Endothelial cell (in vitro differentiated cells): Measurements from ENCODE around the gene MYZAP. TPM values are rescaled to one million over a fixed set of nuclear protein-coding genes. Genes with fewer than 3 reads are reported as not detected.

Source experiments
- DNase-seq: peaks from one replicate; pipeline ENCODE4 v3.0.0; 2021; ENCODE audit warnings: low spot score
- H3K27ac Mint-ChIP-seq: one replicate; pipeline ENCODE4 v1.8.0; 2021; ENCODE audit warnings: mixed read lengths, inconsistent platforms; ENCODE audit not compliant: unreplicated experiment
- H3K27me3 Mint-ChIP-seq: one replicate; pipeline ENCODE4 v1.8.0; 2021; ENCODE audit warnings: mild to moderate bottlenecking, moderate library complexity, mixed read lengths, inconsistent platforms; ENCODE audit not compliant: unreplicated experiment
- H3K36me3 Mint-ChIP-seq: one replicate; pipeline ENCODE4 v1.8.0; 2021; ENCODE audit warnings: mild to moderate bottlenecking, low read depth, mixed read lengths, inconsistent platforms; ENCODE audit not compliant: unreplicated experiment
- H3K4me1 Mint-ChIP-seq: one replicate; pipeline ENCODE4 v1.8.0; 2021; ENCODE audit warnings: mild to moderate bottlenecking, mixed read lengths, inconsistent platforms; ENCODE audit not compliant: unreplicated experiment
- H3K4me3 Mint-ChIP-seq: one replicate; pipeline ENCODE4 v1.8.0; 2021; ENCODE audit warnings: mild to moderate bottlenecking, mixed read lengths, inconsistent platforms; ENCODE audit not compliant: unreplicated experiment
- H3K9me3 Mint-ChIP-seq: one replicate; pipeline ENCODE4 v1.8.0; 2021; ENCODE audit warnings: mixed read lengths, inconsistent platforms; ENCODE audit not compliant: unreplicated experiment
- total RNA-seq: library from RNA; stranded (reverse); fragmentation: NEBNext Ultra II Directional; extraction: Animal tissue kit (Norgen Biotek cat#: 25700); gene quantifications from one replicate; pipeline ENCODE4 v1.2.1, GENCODE V29; 2021; ENCODE audit not compliant: unreplicated experiment
- TF ChIP-seq, protein P1 (sequence below): fragments of 200-600 bp; sonication (generic); IDR thresholded peaks from one replicate; pipeline ENCODE4 v1.5.0; 2021; ENCODE audit warnings: antibody characterized with exemption; ENCODE audit not compliant: unreplicated experiment

The MYZAP gene
- total RNA-seq, 1 donor from 2014 or later: 55.3 TPM

- no peak overlapping the region for H3K27ac Mint-ChIP-seq
- H3K9me3 Mint-ChIP-seq: no peaks in the 10 kb centered on the region
- TF ChIP-seq, protein P1, sequence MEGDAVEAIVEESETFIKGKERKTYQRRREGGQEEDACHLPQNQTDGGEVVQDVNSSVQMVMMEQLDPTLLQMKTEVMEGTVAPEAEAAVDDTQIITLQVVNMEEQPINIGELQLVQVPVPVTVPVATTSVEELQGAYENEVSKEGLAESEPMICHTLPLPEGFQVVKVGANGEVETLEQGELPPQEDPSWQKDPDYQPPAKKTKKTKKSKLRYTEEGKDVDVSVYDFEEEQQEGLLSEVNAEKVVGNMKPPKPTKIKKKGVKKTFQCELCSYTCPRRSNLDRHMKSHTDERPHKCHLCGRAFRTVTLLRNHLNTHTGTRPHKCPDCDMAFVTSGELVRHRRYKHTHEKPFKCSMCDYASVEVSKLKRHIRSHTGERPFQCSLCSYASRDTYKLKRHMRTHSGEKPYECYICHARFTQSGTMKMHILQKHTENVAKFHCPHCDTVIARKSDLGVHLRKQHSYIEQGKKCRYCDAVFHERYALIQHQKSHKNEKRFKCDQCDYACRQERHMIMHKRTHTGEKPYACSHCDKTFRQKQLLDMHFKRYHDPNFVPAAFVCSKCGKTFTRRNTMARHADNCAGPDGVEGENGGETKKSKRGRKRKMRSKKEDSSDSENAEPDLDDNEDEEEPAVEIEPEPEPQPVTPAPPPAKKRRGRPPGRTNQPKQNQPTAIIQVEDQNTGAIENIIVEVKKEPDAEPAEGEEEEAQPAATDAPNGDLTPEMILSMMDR: no peak
- peaks cover 31% of the 10 kb centered on the region for H3K4me1 Mint-ChIP-seq
- no peak overlapping the region for H3K4me3 Mint-ChIP-seq
- H3K27me3 Mint-ChIP-seq: peaks cover 5% of the 10 kb centered on the region
- H3K36me3 Mint-ChIP-seq: peaks cover 13% of the 10 kb centered on the region
- DNase-seq: no peak
These were observed 24.9 kb upstream of the MYZAP start for GRCh38 chr15:57566834-57567233.

GRCh38 chr15:57567891-57568290 is 23.8 kb upstream of the MYZAP start:
- peaks cover 23% of the 10 kb centered on the region for H3K4me1 Mint-ChIP-seq
- H3K27ac Mint-ChIP-seq: peak overlapping the region; percentile 40
- TF ChIP-seq, protein P1: no peak
- no peak overlapping the region for H3K4me3 Mint-ChIP-seq
- DNase-seq: no peak
- H3K36me3 Mint-ChIP-seq: peaks cover 8% of the 10 kb centered on the region
- no peaks in the 10 kb centered on the region for H3K27me3 Mint-ChIP-seq
- no peaks in the 10 kb centered on the region for H3K9me3 Mint-ChIP-seq

- Mint-ChIP-seq H3K4me1 (peaks cover 23% of the 10 kb centered on the region), H3K4me3 (no peak overlapping the region), H3K9me3 (no peaks in the 10 kb centered on the region), H3K36me3 (peaks cover 8% of the 10 kb centered on the region), H3K27me3 (peaks cover under 1% of the 10 kb centered on the region), H3K27ac (peak overlapping the region; percentile 40)
- TF ChIP-seq, protein P1: no peak
- DNase-seq: no peak
These were observed 23.4 kb upstream of the MYZAP start for GRCh38 chr15:57568299-57568698.

GRCh38 chr15:57570340-57570739 is 21.4 kb upstream of the MYZAP start:
- DNase-seq: no peak
- Mint-ChIP-seq H3K27me3 (peaks cover 2% of the 10 kb centered on the region), H3K36me3 (peaks cover 11% of the 10 kb centered on the region), H3K4me1 (peaks cover 36% of the 10 kb centered on the region), H3K4me3 (no peak overlapping the region), H3K27ac (no peak overlapping the region), H3K9me3 (no peaks in the 10 kb centered on the region)
- TF ChIP-seq, protein P1: no peak

DNA sequence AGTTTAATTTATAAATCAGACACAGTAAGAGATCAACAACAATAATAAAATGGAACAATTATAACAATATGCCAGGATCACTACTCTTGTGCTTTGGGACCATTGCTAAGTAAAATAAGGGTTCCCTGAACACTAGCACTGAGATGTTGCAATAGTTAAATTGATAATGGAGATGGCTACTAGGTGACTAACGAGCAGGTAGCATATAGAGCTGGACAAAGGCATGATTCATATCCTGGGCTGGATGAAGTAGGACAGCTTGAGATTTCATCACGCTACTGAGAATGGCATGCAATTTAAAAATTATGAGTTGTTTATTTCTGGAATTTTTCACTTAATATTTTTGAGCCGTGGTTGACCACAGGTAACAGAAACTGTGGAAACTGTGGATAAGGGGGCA is 20.7 kb upstream of the MYZAP start:
- H3K27ac Mint-ChIP-seq: no peak overlapping the region
- no peak overlapping the region for H3K4me3 Mint-ChIP-seq
- H3K36me3 Mint-ChIP-seq: peaks cover 11% of the 10 kb centered on the region
- H3K9me3 Mint-ChIP-seq: no peaks in the 10 kb centered on the region
- TF ChIP-seq, protein P1: no peak
- DNase-seq: no peak
- H3K27me3 Mint-ChIP-seq: peaks cover 4% of the 10 kb centered on the region
- H3K4me1 Mint-ChIP-seq: peaks cover 34% of the 10 kb centered on the region
